DND-41 (cell line): ENCODE measurements around the gene KPNA1.

ENCODE experiments used
- EZH2 ChIP-seq: IDR thresholded peaks from 3 replicates; pipeline ENCODE4 v1.6.1; 2012; ENCODE audit warnings: borderline replicate concordance, low read depth, mild to moderate bottlenecking, moderate library complexity, low read length, inconsistent platforms; ENCODE audit not compliant: severe bottlenecking
- TF ChIP-seq, protein P1 (sequence below): IDR thresholded peaks from 2 replicates; pipeline ENCODE4 v1.5.1; 2012; ENCODE audit warnings: borderline replicate concordance, low read length, moderate library complexity, mild to moderate bottlenecking; ENCODE audit not compliant: poor library complexity, severe bottlenecking; ENCODE audit errors: extremely low read depth

DNA sequence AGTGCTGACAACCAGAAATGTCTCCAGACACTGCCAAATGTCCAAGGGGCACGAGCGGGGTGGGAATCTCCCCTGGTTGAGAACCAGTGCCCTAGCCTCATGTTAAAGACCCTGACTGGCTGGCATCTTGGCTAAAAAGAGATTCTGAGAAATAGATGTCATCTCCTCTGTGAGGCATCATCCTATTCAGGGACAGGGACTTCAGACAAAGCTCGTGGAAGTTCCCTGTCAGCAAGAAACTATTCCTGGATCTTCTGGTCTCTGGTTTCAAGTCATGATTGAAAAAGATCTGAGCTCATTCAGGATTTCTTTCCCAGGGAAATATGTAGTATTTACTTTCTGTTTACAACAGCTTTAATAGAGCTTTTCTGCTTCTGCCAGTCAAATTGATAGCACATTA, 109.7 kb downstream of the KPNA1 start:
- TF ChIP-seq, protein P1, sequence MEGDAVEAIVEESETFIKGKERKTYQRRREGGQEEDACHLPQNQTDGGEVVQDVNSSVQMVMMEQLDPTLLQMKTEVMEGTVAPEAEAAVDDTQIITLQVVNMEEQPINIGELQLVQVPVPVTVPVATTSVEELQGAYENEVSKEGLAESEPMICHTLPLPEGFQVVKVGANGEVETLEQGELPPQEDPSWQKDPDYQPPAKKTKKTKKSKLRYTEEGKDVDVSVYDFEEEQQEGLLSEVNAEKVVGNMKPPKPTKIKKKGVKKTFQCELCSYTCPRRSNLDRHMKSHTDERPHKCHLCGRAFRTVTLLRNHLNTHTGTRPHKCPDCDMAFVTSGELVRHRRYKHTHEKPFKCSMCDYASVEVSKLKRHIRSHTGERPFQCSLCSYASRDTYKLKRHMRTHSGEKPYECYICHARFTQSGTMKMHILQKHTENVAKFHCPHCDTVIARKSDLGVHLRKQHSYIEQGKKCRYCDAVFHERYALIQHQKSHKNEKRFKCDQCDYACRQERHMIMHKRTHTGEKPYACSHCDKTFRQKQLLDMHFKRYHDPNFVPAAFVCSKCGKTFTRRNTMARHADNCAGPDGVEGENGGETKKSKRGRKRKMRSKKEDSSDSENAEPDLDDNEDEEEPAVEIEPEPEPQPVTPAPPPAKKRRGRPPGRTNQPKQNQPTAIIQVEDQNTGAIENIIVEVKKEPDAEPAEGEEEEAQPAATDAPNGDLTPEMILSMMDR, result no peak
- no peak for TF ChIP-seq EZH2
